CD4-positive, alpha-beta T cell (primary cell): ENCODE measurements around the gene CDC5L. TPM values are rescaled to one million over a fixed set of nuclear protein-coding genes. Genes with fewer than 3 reads are reported as not detected.

Source experiments
- ATAC-seq: fragments of 200-7000 bp; cut with Tn5 transposase; one replicate; pipeline ENCODE4 v1.10.0; 2022; ENCODE audit warnings: mild to moderate bottlenecking; ENCODE audit not compliant: poor library complexity
- CTCF ChIA-PET: fragments of 350-600 bp; sonication (Branson Sonifier 250); formaldehyde crosslinking; loops from one replicate; lab custom pipeline; 2021; ENCODE audit warnings: antibody characterized with exemption, inconsistent platforms; lab: Charles Lee
- POLR2A ChIA-PET: fragments of 350-600 bp; sonication (Branson Sonifier 250); formaldehyde crosslinking; loops from one replicate; lab custom pipeline; 2021; ENCODE audit warnings: antibody characterized with exemption, inconsistent platforms; lab: Charles Lee
- DNase-seq, 14 experiments: peaks; one replicate each; pipeline ENCODE4 v3.0.0-alpha.2; 2013 to 2020; ENCODE audit warnings: mixed read lengths in 2 of 14
- H3K27ac ChIP-seq, 2 donors: one replicate each; pipeline versions ENCODE4 v1.5.1 to v1.7.0; 2013; ENCODE audit warnings: low read length in 2 of 2, low read depth in 1 of 2, mild to moderate bottlenecking in 1 of 2
- H3K27me3 ChIP-seq, 2 experiments: 1 replicate in 1 of 2; 2 replicates in 1 of 2; pipeline versions ENCODE4 v1.6.1 to v1.7.0; 2013; ENCODE audit warnings: low read length in 2 of 2, control low read depth in 1 of 2, mild to moderate bottlenecking in 1 of 2, moderate library complexity in 1 of 2; ENCODE audit not compliant: insufficient read depth in 2 of 2, control insufficient read depth in 1 of 2
- H3K36me3 ChIP-seq: one replicate; pipeline ENCODE4 v1.6.1; 2013; ENCODE audit warnings: low read length, control low read depth; ENCODE audit not compliant: insufficient read depth
- H3K4me1 ChIP-seq: one replicate; pipeline ENCODE4 v1.6.1; 2013; ENCODE audit warnings: low read length, control low read depth; ENCODE audit not compliant: insufficient read depth
- H3K4me3 ChIP-seq: one replicate; pipeline ENCODE4 v1.5.1; 2013; ENCODE audit warnings: mild to moderate bottlenecking, low read length, moderate library complexity
- H3K9me3 ChIP-seq, 2 experiments: 1 replicate in 1 of 2; 2 replicates in 1 of 2; pipeline versions ENCODE4 v1.6.1 to v1.7.0; 2013; ENCODE audit warnings: low read length in 2 of 2, mild to moderate bottlenecking in 2 of 2, control low read depth in 1 of 2, moderate library complexity in 1 of 2; ENCODE audit not compliant: control insufficient read depth in 1 of 2, insufficient read depth in 1 of 2
- H3K27ac Mint-ChIP-seq: one replicate; pipeline ENCODE4 v1.8.0; 2020; ENCODE audit warnings: mixed read lengths
- H3K27me3 Mint-ChIP-seq: one replicate; pipeline ENCODE4 v1.8.0; 2021; ENCODE audit warnings: mixed read lengths
- H3K36me3 Mint-ChIP-seq: one replicate; pipeline ENCODE4 v1.8.0; 2021; ENCODE audit warnings: low read depth, mixed read lengths
- H3K4me1 Mint-ChIP-seq: one replicate; pipeline ENCODE4 v1.8.0; 2021; ENCODE audit warnings: low read depth, mixed read lengths
- H3K4me3 Mint-ChIP-seq: one replicate; pipeline ENCODE4 v1.8.0; 2020; ENCODE audit warnings: mild to moderate bottlenecking, mixed read lengths
- H3K9me3 Mint-ChIP-seq: one replicate; pipeline ENCODE4 v1.8.0; 2020; ENCODE audit warnings: mixed read lengths
- CTCF ChIP-seq: fragments of 200-600 bp; IDR thresholded peaks from one replicate; pipeline ENCODE4 v1.8.0; 2022; ENCODE audit warnings: antibody characterized with exemption, mild to moderate bottlenecking
- intact Hi-C, 2 experiments: fragments of 100-400 bp; cut with DNase I in 1 of 2; cut with micrococcal nuclease in 1 of 2; formaldehyde crosslinking; loops; one replicate each; pipeline versions ENCODE4 v1.15.1 to v1.9.0; 2023 to 2025; cut with DNase I, micrococcal nuclease
- total RNA-seq, 174 experiments: library from RNA in 2 of 174; stranded (reverse) in 2 of 174; gene quantifications; one replicate each; pipeline ENCODE4 v1.2.3 and lab custom pipeline; 2021 to 2026

Gene CDC5L
- total RNA-seq, 2 experiments from 2014 or later: 18.9 to 19.9 TPM

DNA sequence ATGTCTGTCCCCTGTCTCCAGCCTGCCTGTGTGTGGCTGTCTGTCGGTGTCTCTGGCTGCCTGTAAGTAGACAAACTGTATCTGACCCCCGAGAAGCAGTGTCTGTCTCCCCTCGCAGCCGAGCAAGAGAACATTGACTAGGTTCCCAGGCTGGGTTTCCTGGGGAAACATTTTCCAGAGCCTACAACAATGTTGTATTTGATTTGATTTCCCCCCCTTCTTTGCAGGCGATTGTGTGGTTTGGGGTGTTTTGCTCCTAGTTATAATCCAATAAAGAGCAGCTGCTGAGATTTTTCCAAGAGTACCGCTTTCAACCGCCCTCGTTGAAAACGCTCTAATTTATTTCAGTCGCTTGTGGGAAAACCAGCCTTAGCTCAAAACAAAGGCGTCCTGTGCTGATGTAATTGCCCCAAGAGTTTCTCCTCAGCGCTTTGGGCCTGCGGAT lies 92.6 kb downstream of the CDC5L start:
- no peaks in the 10 kb centered on the region for H3K9me3 ChIP-seq
- no peak overlapping the region for H3K4me3 ChIP-seq
- H3K27me3 Mint-ChIP-seq: no peaks in the 10 kb centered on the region
- no peaks in the 10 kb centered on the region for H3K9me3 Mint-ChIP-seq
- H3K4me1 ChIP-seq: peaks cover 9% of the 10 kb centered on the region
- TF ChIP-seq CTCF: no peak
- ATAC-seq (no peak), DNase-seq (no peak)
- no peaks in the 10 kb centered on the region for H3K36me3 Mint-ChIP-seq
- intact Hi-C loops: no loop called here
- no peaks in the 10 kb centered on the region for H3K36me3 ChIP-seq
- no peak overlapping the region for H3K27ac Mint-ChIP-seq
- no peak overlapping the region for H3K4me3 Mint-ChIP-seq
- H3K27ac ChIP-seq: no peak overlapping the region
- ChIA-PET CTCF (no interaction called here), POLR2A (no interaction called here)
- peaks cover 3% of the 10 kb centered on the region for H3K4me1 Mint-ChIP-seq
- H3K27me3 ChIP-seq: peaks cover 0 to 7% of the 10 kb centered on the region in 2 experiments

DNA sequence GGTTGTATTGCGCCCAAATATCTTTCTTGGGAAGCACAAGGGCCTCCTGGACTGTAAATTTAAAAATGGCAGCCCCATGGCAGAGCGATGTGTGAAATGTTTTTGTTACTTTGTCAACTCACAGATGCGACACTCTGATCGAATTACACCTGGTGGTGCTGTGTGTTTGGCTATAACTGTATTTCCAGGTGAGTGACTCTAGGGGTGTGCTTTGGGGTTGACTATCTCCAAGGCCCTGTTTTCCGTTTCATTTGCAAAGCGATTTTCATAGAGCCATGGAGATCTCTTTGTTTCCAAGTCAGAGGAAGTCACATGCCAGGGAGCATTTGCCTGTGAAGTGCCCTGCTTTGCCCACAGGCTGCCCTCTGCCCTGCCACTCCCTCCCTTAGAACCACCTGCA lies 93.5 kb downstream of the CDC5L start:
- H3K4me1 Mint-ChIP-seq: no peaks in the 10 kb centered on the region
- CTCF ChIA-PET: no interaction called here
- no peaks in the 10 kb centered on the region for H3K9me3 Mint-ChIP-seq
- ATAC-seq (no peak), DNase-seq (no peak)
- Histone ChIP-seq H3K4me3 (no peak overlapping the region), H3K4me1 (peaks cover 2% of the 10 kb centered on the region), H3K27me3 (peaks cover 0 to 2% of the 10 kb centered on the region in 2 experiments), H3K36me3 (no peaks in the 10 kb centered on the region), H3K9me3 (no peaks in the 10 kb centered on the region), H3K27ac (no peak overlapping the region)
- POLR2A ChIA-PET: no interaction called here
- H3K36me3 Mint-ChIP-seq: no peaks in the 10 kb centered on the region
- TF ChIP-seq CTCF: no peak
- intact Hi-C loops: no loop called here
- no peaks in the 10 kb centered on the region for H3K27me3 Mint-ChIP-seq
- no peak overlapping the region for H3K4me3 Mint-ChIP-seq
- H3K27ac Mint-ChIP-seq: no peak overlapping the region

- Histone ChIP-seq H3K27me3 (peaks cover 0 to 2% of the 10 kb centered on the region in 2 experiments), H3K4me3 (no peak overlapping the region), H3K9me3 (no peaks in the 10 kb centered on the region), H3K36me3 (no peaks in the 10 kb centered on the region), H3K27ac (no peak overlapping the region), H3K4me1 (no peaks in the 10 kb centered on the region)
- H3K4me3 Mint-ChIP-seq: no peak overlapping the region
- no peaks in the 10 kb centered on the region for H3K9me3 Mint-ChIP-seq
- H3K27me3 Mint-ChIP-seq: peaks cover 3% of the 10 kb centered on the region
- no peaks in the 10 kb centered on the region for H3K4me1 Mint-ChIP-seq
- no peak for ATAC-seq
- no peak overlapping the region for H3K27ac Mint-ChIP-seq
- H3K36me3 Mint-ChIP-seq: no peaks in the 10 kb centered on the region
- intact Hi-C loops: no loop called here
- ChIA-PET POLR2A (no interaction called here), CTCF (no interaction called here)
- TF ChIP-seq CTCF: no peak
- DNase-seq: no peak
These were observed 94.3 kb downstream of the CDC5L start for GRCh38 chr6:44481760-44482159.
